Measurements from ENCODE around the gene SSRP1. TPM values are rescaled to one million over a fixed set of nuclear protein-coding genes. Genes with fewer than 3 reads are reported as not detected.

Gene SSRP1
- total RNA-seq, 1 experiment from 2014 or later = 399 TPM

DNA sequence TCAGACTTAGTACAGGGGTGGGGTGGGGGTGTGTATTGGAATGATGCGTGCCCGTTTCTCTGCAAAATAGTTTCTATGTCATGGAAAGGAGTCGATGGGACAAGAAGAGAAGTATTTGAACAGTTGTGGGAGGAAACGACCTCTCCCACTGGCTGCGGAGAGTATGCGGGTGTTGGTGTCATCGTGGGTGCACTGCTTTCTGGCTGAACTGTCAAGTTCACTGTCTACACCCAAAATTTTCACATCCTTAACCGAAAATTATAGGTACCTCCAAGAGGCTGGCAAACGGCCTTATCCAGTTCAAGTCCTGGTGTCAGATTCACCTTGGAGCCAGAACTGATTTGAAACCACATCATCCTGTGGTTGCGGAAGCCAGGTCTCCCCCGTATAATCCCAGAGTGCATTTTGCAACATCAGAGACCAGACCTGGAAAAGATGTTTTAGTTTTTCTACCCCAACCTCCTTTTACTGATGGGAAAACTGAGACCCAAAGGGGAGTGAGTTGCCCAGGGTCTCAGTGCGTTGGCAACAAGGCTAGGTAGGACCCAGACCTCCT lies 497 bp upstream of the SSRP1 start:
- Histone ChIP-seq H3K27me3 (replicated peaks; ENCODE audit: insufficient read depth, low read depth, low read length, poor library complexity) (no peaks in the 10 kb centered on the region), H3K27ac (ENCODE audit: low read depth, low read length, poor library complexity, severe bottlenecking) (peak overlapping the region; percentile 93), H3K36me3 (ENCODE audit: insufficient read depth, low read length, poor library complexity, severe bottlenecking) (peaks cover 35% of the 10 kb centered on the region), H3K9me3 (ENCODE audit: low read depth, low read length, poor library complexity, severe bottlenecking) (no peaks in the 10 kb centered on the region), H3K4me1 (ENCODE audit: insufficient read depth, low read length, poor library complexity, severe bottlenecking) (peaks cover 11% of the 10 kb centered on the region), H3K4me3 (ENCODE audit: low read depth, low read length, poor library complexity, severe bottlenecking) (peak overlapping the region; percentile 86)
- DNase-seq (ENCODE audit: low spot score) = no peak
- CTCF ChIA-PET = interaction anchor here (0.7 to 2.1 kb wide), 2 partner anchors 10 to 11 kb away, joined by 4 to 5 read pairs; no protein-coding TSS in a partner anchor
- TF ChIP-seq EZH2 (IDR thresholded peaks at IDR 0.05; ENCODE audit: borderline replicate concordance, low read depth, low read length, poor library complexity, severe bottlenecking) = no peak
- TF ChIP-seq, protein P1, sequence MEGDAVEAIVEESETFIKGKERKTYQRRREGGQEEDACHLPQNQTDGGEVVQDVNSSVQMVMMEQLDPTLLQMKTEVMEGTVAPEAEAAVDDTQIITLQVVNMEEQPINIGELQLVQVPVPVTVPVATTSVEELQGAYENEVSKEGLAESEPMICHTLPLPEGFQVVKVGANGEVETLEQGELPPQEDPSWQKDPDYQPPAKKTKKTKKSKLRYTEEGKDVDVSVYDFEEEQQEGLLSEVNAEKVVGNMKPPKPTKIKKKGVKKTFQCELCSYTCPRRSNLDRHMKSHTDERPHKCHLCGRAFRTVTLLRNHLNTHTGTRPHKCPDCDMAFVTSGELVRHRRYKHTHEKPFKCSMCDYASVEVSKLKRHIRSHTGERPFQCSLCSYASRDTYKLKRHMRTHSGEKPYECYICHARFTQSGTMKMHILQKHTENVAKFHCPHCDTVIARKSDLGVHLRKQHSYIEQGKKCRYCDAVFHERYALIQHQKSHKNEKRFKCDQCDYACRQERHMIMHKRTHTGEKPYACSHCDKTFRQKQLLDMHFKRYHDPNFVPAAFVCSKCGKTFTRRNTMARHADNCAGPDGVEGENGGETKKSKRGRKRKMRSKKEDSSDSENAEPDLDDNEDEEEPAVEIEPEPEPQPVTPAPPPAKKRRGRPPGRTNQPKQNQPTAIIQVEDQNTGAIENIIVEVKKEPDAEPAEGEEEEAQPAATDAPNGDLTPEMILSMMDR (conservative IDR thresholded peaks at IDR 0.05; ENCODE audit: low read depth, low read length) = no peak
- POLR2A ChIA-PET (ENCODE audit: low non-redundant PET) = interaction anchor here (0.5 kb wide), 1 partner anchor 12 kb away, joined by 4 read pairs; no protein-coding TSS in a partner anchor
- intact Hi-C loops (cut with micrococcal nuclease; ENCODE audit: unreplicated experiment) = loop anchor here (5.0 kb wide), 1 partner anchor 331 kb away; the partner anchor contains the start of gene ZDHHC5
- BruUV-seq (replicated peaks) = TSS peak; percentile 99

DNA sequence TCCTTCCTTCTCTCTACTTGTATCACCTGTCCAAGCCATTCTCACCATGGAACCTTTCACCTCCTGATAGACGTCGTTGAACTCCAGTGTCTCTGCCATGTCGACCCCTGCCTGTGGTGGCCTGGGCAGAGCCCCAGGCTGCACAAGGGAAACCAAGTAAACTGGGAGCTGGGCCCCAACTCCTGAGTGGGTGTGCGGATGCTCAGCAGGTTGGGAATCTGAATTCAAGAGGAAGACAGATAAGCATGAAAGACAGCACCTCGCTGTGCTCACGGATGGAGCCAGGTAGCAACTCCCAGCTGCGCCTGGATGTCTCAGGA lies 709 bp downstream of the SSRP1 start:
- intact Hi-C loops (cut with micrococcal nuclease; ENCODE audit: unreplicated experiment) = loop anchor here (1.0 to 5.0 kb wide), 2 partner anchors 10 to 332 kb away; partner anchors contain the start of gene ZDHHC5
- Histone ChIP-seq H3K27ac (ENCODE audit: low read depth, low read length, poor library complexity, severe bottlenecking) (peak overlapping the region; percentile 93), H3K27me3 (replicated peaks; ENCODE audit: insufficient read depth, low read depth, low read length, poor library complexity) (no peaks in the 10 kb centered on the region), H3K4me3 (ENCODE audit: low read depth, low read length, poor library complexity, severe bottlenecking) (peak overlapping the region; percentile 86), H3K4me1 (ENCODE audit: insufficient read depth, low read length, poor library complexity, severe bottlenecking) (peaks cover 11% of the 10 kb centered on the region), H3K9me3 (ENCODE audit: low read depth, low read length, poor library complexity, severe bottlenecking) (no peaks in the 10 kb centered on the region), H3K36me3 (ENCODE audit: insufficient read depth, low read length, poor library complexity, severe bottlenecking) (peaks cover 47% of the 10 kb centered on the region)
- BruUV-seq (replicated peaks) = no TSS peak
- CTCF ChIA-PET = interaction anchor here (2.1 kb wide), 1 partner anchor 11 kb away, joined by 5 read pairs; no protein-coding TSS in a partner anchor
- POLR2A ChIA-PET (ENCODE audit: low non-redundant PET) = no interaction called here
- TF ChIP-seq, protein P1 (conservative IDR thresholded peaks at IDR 0.05; ENCODE audit: low read depth, low read length) = no peak
- TF ChIP-seq EZH2 (IDR thresholded peaks at IDR 0.05; ENCODE audit: borderline replicate concordance, low read depth, low read length, poor library complexity, severe bottlenecking) = no peak
- DNase-seq (ENCODE audit: low spot score) = no peak

DNA sequence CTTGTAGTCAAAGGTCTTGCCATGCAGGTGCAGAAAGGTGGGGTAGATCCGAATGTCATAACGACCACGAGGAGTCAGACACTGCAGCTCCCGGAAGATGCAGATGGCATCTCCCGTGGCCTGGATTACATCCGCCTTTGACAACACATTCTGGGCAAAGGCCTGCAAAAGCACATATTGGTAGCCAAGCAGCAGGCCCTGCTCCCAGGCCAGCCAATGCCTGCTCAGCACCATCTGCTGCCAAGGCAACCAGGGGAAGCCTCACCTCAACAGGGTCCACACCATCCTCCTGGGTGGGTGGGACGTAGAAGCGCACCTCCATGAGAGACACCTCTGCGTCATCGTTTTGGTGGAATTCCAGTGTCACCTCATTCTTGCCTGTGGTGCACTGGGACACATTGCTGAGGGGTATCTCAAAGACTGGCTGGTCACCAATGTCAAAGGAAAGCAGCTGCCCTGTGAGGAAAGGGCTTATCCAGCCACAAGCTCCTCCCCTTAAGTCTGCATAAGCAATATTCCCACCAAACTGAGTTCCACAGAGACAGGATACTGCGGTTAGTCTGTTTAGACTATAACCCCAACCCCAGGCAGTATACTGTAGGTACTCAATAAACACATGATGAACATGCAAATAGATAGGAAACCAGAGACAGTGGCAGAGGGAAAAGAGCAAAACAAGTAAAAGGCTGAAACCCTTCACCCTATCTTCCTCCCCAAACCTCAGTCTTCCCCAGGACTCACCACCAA lies 2.8 kb downstream of the SSRP1 start:
- POLR2A ChIA-PET (ENCODE audit: low non-redundant PET) = no interaction called here
- TSS peak; percentile 48 for BruUV-seq (replicated peaks)

More for the DNA sequence above, 2.8 kb downstream of the SSRP1 start:
- Histone ChIP-seq H3K4me3 (ENCODE audit: low read depth, low read length, poor library complexity, severe bottlenecking) (no peak overlapping the region), H3K27me3 (replicated peaks; ENCODE audit: insufficient read depth, low read depth, low read length, poor library complexity) (no peaks in the 10 kb centered on the region), H3K4me1 (ENCODE audit: insufficient read depth, low read length, poor library complexity, severe bottlenecking) (peaks cover 11% of the 10 kb centered on the region), H3K27ac (ENCODE audit: low read depth, low read length, poor library complexity, severe bottlenecking) (peak overlapping the region; percentile 14), H3K9me3 (ENCODE audit: low read depth, low read length, poor library complexity, severe bottlenecking) (no peaks in the 10 kb centered on the region), H3K36me3 (ENCODE audit: insufficient read depth, low read length, poor library complexity, severe bottlenecking) (peaks cover 68% of the 10 kb centered on the region)
- no peak for DNase-seq (ENCODE audit: low spot score)
- CTCF ChIA-PET = no interaction called here
- intact Hi-C loops (cut with micrococcal nuclease; ENCODE audit: unreplicated experiment) = no loop called here
- TF ChIP-seq, protein P1 (conservative IDR thresholded peaks at IDR 0.05; ENCODE audit: low read depth, low read length) = no peak
- no peak for TF ChIP-seq EZH2 (IDR thresholded peaks at IDR 0.05; ENCODE audit: borderline replicate concordance, low read depth, low read length, poor library complexity, severe bottlenecking)

Data from A673 (cell line).